ENCODE measurements around the gene TRPV4.
A peak's percentile ranks its signal among the peaks of the same experiment; 100 is the strongest.

Gene TRPV4

GRCh38 chr12:109820816-109821381 is 12.3 kb downstream of the TRPV4 start (continued):
- TF ChIP-seq PRDM2 (tag by site-specific recombination; IDR thresholded peaks at IDR 0.05; ENCODE audit: borderline replicate concordance) (no peak), ZFP69B (tag by site-specific recombination; IDR thresholded peaks at IDR 0.05) (0 out of 2 replicates have a peak, but pooled peaks have one; percentile 11), REST (tag by site-specific recombination; IDR thresholded peaks at IDR 0.05) (no peak), SP7 (tag by site-specific recombination; IDR thresholded peaks at IDR 0.05) (peak; percentile 80), ZIC2 (tag by site-specific recombination; IDR thresholded peaks at IDR 0.05) (peak; percentile 77), GFI1B (tag by site-specific recombination; IDR thresholded peaks at IDR 0.05) (peak; percentile 79), ZBTB8A (tag by site-specific recombination; IDR thresholded peaks at IDR 0.05) (peak; percentile 65), MZF1 (tag by site-specific recombination; IDR thresholded peaks at IDR 0.05; ENCODE audit: borderline replicate concordance) (no peak; the same call in 1 of the 2 replicates), SCRT1 (tag by site-specific recombination; IDR thresholded peaks at IDR 0.05; ENCODE audit: borderline replicate concordance) (peak; percentile 96), ZNF324 (tag by site-specific recombination; IDR thresholded peaks at IDR 0.05) (no peak), ZNF560 (tag by site-specific recombination; IDR thresholded peaks at IDR 0.05; ENCODE audit: borderline replicate concordance) (no peak), ZNF692 (tag by site-specific recombination; IDR thresholded peaks at IDR 0.05) (peak; percentile 47; the same call in 1 of the 2 replicates), ZNF639 (tag by site-specific recombination; IDR thresholded peaks at IDR 0.05) (no peak), OVOL3 (tag by site-specific recombination; IDR thresholded peaks at IDR 0.05) (no peak), OSR2 (tag by site-specific recombination; IDR thresholded peaks at IDR 0.05) (peak; percentile 87), IKZF3 (tag by site-specific recombination; IDR thresholded peaks at IDR 0.05) (peak; percentile 46; the same call in 1 of the 2 replicates), ZNF514 (tag by site-specific recombination; IDR thresholded peaks at IDR 0.05) (no peak), KLF8 (tag by site-specific recombination; IDR thresholded peaks at IDR 0.05) (peak; percentile 59; the same call in 1 of the 2 replicates), ZBTB10 (tag by site-specific recombination; IDR thresholded peaks at IDR 0.05) (0 out of 2 replicates have a peak, but pooled peaks have one; percentile 36), KLF17 (tag by site-specific recombination; IDR thresholded peaks at IDR 0.05) (peak; percentile 85), BCL11A (tag by site-specific recombination; IDR thresholded peaks at IDR 0.05; ENCODE audit: low read depth) (0 out of 2 replicates have a peak, but pooled peaks have one; percentile 15), TRIM28 (IDR thresholded peaks at IDR 0.05; ENCODE audit: borderline replicate concordance, low read length) (peak; percentile 64; the same call in 1 of the 2 replicates), ZNF549 (tag by site-specific recombination; IDR thresholded peaks at IDR 0.05) (no peak), SP2 (tag by site-specific recombination; IDR thresholded peaks at IDR 0.05) (0 out of 2 replicates have a peak, but pooled peaks have one; percentile 13)
